KOPT-K1 (cell line): ENCODE measurements around the gene ARID4B.
"Not testable (repeated sequence)": the region's sequence is repeated elsewhere in the genome, so short reads cannot be mapped to it uniquely, and the experiment has no call there.

Experiments used
- H3K27ac ChIP-seq: fragments of 200-600 bp; sonication (generic); 2 replicates; pipeline ENCODE4 v1.5.1; 2016; ENCODE audit warnings: antibody characterized with exemption, mild to moderate bottlenecking, low read depth, low read length; ENCODE audit not compliant: poor library complexity, severe bottlenecking
- H3K36me3 ChIP-seq: fragments of 200-600 bp; sonication (generic); 2 replicates; pipeline ENCODE4 v1.5.1; 2017; ENCODE audit warnings: antibody characterized with exemption, mild to moderate bottlenecking, low read length, moderate library complexity; ENCODE audit not compliant: insufficient read depth
- H3K9me3 ChIP-seq: fragments of 200-600 bp; sonication (generic); 2 replicates; pipeline ENCODE4 v1.5.1; 2017; ENCODE audit warnings: antibody characterized with exemption, low read length, mild to moderate bottlenecking; ENCODE audit not compliant: insufficient read depth, poor library complexity, severe bottlenecking

ARID4B gene

DNA sequence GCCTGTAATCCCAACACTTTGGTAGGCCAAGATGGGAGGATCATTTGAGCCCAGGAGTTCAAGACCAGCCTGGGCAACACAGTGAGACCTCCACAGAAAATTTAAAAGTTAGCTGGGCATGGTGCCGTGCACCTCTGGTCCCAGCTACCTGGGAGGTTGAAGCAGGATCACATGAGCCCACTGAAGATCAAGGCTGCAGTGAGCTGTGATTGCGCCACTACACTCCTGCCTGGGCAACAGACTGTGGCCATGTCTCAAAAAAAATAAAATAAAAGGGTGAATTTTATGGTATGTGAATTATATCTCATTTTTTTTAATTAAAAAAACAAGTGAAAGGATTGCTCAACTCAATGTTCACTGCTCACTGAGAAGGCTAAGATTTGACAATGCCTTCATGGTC lies 8.7 kb downstream of the ARID4B start:
- no peak overlapping the region for H3K27ac ChIP-seq
- peaks cover 54% of the 10 kb centered on the region for H3K36me3 ChIP-seq
- no peaks in the 10 kb centered on the region for H3K9me3 ChIP-seq

DNA sequence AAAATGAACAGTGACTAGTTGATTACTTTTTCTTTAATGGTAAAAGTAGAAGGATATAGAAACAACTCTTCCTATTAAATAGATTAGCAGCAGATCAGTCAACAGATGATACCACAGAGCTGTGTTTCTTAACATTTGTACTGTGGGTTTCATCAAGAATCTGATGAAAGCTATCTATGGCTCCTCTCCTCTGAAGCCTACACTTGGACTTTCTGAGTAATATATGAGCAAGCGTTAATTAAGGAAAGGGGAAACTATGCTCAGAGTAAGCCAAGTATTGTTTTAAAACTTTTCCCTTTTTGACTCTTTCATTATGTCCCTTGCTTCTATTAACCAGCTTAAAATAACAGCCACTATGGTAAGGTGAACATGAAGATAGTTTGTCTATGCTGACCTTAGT lies 10.8 kb downstream of the ARID4B start:
- Histone ChIP-seq H3K36me3 (peaks cover 43% of the 10 kb centered on the region), H3K27ac (no peak overlapping the region), H3K9me3 (no peaks in the 10 kb centered on the region)

DNA sequence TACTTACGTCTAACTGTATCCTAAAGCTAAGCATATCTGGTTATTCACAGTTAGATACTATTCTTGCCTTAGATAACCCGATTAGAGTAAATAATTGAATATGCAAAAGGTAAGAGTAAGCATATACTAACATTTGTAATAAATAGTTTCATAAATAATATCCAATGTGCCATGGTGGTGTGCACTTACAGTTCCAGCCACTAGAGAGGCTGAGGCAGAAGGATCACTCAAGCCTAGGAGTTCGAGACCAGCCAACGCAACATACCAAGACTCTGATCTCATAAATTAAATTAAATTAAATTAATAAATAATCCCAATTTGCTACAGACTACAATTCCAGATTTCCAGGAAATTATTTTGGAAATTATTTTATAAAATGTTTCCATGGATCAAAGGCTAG lies 12.2 kb downstream of the ARID4B start:
- Histone ChIP-seq H3K9me3 (no peaks in the 10 kb centered on the region), H3K27ac (no peak overlapping the region), H3K36me3 (peaks cover 42% of the 10 kb centered on the region)

- Histone ChIP-seq H3K27ac (no peak overlapping the region), H3K36me3 (peaks cover 41% of the 10 kb centered on the region), H3K9me3 (no peaks in the 10 kb centered on the region)
Measured at GRCh38 chr1:235315173-235315572, 12.8 kb downstream of the ARID4B start.

GRCh38 chr1:235313931-235314678 lies 13.9 kb downstream of the ARID4B start:
- peaks cover 33% of the 10 kb centered on the region for H3K36me3 ChIP-seq
- peak overlapping the region; percentile 9 for H3K27ac ChIP-seq
- no peaks in the 10 kb centered on the region for H3K9me3 ChIP-seq

GRCh38 chr1:235313262-235313661 lies 14.7 kb downstream of the ARID4B start:
- Histone ChIP-seq H3K36me3 (peaks cover 25% of the 10 kb centered on the region), H3K27ac (peak overlapping the region; percentile 2)

DNA sequence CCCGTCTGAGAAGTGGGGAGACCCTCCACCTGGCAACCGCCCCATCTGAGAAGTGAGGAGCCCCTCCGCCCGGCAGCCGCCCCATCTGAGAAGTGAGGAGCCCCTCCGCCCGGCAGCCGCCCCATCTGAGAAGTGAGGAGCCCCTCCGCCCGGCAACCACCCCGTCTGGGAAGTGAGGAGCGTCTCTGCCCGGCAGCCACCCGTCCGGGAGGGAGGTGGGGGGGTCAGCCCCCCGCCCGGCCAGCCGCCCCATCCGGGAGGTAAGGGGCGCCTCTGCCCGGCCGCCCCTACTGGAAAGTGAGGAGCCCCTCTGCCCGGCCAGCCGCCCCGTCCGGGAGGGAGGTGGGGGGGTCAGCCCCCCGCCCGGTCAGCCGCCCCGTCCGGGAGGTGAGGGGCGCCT lies 18.8 kb downstream of the ARID4B start:
- not testable (repeated sequence) for H3K9me3 ChIP-seq
- peaks cover 19% of the 10 kb centered on the region for H3K36me3 ChIP-seq

More at GRCh38 chr1:235313262-235313661, 14.7 kb downstream of the ARID4B start:
- no peaks in the 10 kb centered on the region for H3K9me3 ChIP-seq

DNA sequence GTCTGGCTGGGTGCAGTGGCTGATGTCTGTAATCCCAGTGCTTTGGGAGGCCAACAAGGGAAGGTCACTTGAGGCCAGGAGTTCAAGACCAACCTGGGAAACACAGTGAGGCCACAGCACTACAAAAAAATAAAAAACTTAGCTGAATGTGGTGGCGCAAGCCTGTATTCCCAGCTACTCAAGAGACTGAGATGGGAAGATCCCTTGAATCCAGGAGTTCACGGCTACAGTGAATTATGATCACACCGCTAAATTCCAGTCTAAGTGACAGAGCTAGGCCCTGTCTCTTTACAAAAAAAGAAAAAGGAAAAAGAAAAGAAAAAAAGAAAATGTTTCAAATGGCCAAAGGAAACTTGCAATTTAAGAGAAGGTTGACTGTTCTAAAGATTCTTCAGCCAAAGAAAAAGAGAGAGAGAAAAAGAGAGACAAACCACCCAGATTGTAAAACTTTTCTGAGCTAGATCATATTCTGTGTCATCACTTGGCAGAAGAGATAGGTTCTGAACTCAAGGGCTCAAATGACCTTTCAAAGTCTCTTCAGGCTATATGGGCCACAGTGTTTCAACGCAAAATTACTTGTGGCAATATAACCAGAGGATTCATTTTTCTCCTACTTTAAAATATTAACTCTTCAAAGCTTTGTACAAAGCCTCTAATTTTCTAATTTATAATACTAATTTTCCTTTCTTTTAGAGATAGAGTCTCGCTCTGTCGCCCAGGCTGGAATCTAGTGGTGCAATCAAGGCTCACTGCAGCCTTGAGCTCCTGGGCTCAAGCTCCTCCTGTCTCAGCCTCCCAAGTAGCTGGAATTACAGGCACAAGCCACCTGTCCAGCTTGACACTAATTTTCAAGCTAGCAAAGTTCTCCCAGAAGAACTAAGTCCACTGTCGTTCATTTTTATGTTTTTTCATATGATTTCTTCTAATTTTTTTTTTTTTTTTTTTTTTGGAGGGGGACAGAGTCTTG lies 20.5 kb downstream of the ARID4B start:
- H3K27ac ChIP-seq: no peak overlapping the region
- no peaks in the 10 kb centered on the region for H3K9me3 ChIP-seq

More for the DNA sequence above, 18.8 kb downstream of the ARID4B start:
- not testable (repeated sequence) for H3K27ac ChIP-seq

DNA sequence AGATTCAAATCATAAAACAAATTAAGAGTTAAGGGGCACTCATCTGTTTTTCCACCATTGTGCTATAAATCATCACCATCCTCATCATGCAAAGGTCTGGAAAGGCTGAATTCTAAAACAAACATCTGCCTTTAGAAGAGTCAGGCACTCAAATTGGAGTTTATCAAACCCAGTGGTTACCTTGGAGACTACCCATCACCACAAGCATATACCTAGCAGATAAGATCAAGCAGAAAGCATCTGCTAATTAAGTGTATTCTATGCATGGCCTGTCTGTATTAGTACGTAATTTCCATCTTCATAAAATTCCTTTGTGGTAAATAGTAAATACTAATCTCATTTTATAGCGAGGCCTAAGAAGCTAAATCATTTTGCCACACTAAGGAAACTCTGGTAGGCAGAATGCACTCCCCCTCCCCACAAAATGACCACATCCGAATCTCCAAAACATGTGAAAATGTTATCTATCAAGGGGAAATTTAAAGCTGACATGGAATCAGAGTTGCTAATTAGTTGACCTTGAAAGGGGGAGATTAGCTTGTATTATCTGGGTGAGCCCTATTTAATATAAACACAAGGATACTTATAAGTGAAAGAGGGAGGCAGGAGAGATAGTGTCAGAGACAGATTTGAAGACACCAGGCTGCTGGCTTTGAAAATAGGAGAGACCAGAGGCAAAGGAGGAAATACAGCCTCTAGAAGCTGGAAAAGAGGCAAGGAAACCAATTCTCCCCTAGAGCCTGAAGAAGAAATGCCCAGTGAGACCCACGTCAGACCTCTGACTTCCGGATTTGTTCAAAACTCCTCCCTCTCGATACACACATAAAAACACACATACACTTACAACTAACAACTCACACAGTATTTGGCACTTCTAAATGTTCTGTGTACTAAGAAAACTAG lies 23.2 kb downstream of the ARID4B start:
- H3K27ac ChIP-seq: peak overlapping the region; percentile 12
- no peaks in the 10 kb centered on the region for H3K9me3 ChIP-seq
- H3K36me3 ChIP-seq: 0 out of 2 replicates have a peak, but pooled peaks cover 4% of the 10 kb centered on the region

More for the DNA sequence above, 20.5 kb downstream of the ARID4B start:
- H3K36me3 ChIP-seq: peaks cover 22% of the 10 kb centered on the region

DNA sequence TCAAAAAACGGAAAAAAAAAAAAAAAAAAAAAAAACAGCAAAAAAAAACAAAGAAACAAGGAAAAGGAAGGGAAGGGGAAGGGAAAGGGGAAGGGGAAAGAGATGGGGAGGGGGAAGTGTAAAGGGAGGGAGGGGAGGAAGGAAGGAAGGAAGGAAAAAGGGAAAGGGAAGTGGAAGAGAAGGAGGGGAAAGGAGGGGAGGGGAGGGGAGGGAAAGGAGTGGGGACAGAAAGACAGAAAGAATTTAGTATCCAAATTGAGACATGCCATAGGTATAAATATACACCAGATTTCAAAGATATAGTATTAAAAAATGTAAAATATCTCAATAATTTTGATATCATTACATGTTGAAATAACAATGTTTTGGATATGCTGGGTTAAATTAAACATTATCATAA lies 25.8 kb downstream of the ARID4B start:
- H3K27ac ChIP-seq: no peak overlapping the region
- no peaks in the 10 kb centered on the region for H3K9me3 ChIP-seq
- 0 out of 2 replicates have a peak, but pooled peaks cover 4% of the 10 kb centered on the region for H3K36me3 ChIP-seq

DNA sequence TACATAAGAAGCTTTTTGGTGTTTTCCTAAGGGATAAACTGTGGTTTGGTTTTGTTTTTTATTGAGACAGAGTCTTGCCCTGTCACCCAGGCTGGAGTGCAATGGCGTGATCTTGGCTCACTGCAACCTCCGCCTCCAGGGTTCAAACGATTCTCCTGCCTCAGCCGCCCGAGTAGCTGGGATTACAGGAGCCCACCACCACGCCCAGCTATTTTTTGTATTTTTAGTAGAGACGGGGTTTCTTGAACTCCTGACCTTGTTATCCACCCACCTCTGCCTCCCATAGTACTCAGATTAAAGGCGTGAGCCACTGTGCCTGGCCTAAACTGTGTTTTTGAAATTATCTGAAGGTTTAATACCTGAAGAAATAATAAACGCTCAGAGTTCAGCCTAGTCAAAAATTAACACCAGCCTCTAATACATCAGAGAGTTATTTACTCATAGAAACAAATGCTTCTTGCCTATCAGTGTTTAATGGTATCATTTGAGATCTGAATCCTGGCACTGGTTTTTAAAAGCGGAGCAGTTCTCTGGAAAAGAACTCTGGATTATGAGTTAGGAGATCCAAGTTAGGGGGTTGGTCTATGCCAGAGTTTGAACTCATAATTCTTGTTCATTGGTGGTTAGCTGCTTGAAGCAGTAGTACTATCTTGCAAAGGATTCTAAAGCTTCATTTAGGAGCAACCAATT lies 28.7 kb downstream of the ARID4B start:
- peaks cover 14% of the 10 kb centered on the region for H3K9me3 ChIP-seq
- H3K36me3 ChIP-seq: 0 out of 2 replicates have a peak, but pooled peaks cover 4% of the 10 kb centered on the region
- peak overlapping the region; percentile 62 for H3K27ac ChIP-seq

- Histone ChIP-seq H3K9me3 (peaks cover 14% of the 10 kb centered on the region), H3K36me3 (0 out of 2 replicates have a peak, but pooled peaks cover 4% of the 10 kb centered on the region), H3K27ac (peak overlapping the region; percentile 62)
Measured at GRCh38 chr1:235298758-235299157, 29.2 kb downstream of the ARID4B start.

DNA sequence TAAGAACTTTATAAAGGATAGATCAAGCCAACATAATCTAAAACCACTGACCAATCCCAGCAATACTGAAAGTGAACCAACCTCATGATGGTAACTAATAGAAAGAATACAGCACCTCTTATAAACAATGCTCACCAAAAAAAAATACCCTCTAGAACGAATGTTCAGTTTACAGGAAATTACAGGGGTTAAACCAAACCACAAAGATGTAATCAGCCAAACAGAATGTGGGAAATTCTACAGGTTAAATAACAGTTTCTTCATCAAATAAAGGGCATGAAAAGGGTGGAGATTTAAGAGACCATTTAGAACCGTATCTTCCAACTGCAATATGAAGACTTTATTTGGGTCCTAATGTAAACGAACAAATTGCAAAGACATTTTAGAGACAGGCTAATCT lies 30.4 kb downstream of the ARID4B start:
- Histone ChIP-seq H3K27ac (peak overlapping the region; percentile 76), H3K36me3 (no peaks in the 10 kb centered on the region), H3K9me3 (peaks cover 14% of the 10 kb centered on the region)

GRCh38 chr1:235296729-235297128 lies 31.2 kb downstream of the ARID4B start:
- peaks cover 14% of the 10 kb centered on the region for H3K9me3 ChIP-seq
- H3K36me3 ChIP-seq: no peaks in the 10 kb centered on the region
- H3K27ac ChIP-seq: peak overlapping the region; percentile 76
